Gastrocnemius medialis (tissue), 4 donors: ENCODE results near the gene PRIM2. TPM values are rescaled to one million over a fixed set of nuclear protein-coding genes. Genes with fewer than 3 reads are reported as not detected.
"Not testable (repeated sequence)": the region's sequence is repeated elsewhere in the genome, so short reads cannot be mapped to it uniquely, and the experiment has no call there.

ENCODE experiments used
- ATAC-seq, 2 donors: fragments of 150-250 bp; one replicate each; pipeline ENCODE4 v1.9.1; 2016
- DNase-seq, 2 donors: peaks; one replicate each; pipeline ENCODE4 v3.0.0-alpha.2; 2019
- H3K27ac ChIP-seq, 4 donors: fragments of 200-600 bp; sonication (generic); 1 replicate in 1 of 4; 2 replicates in 3 of 4; pipeline ENCODE4 v1.5.1; 2016 to 2018; ENCODE audit warnings: mild to moderate bottlenecking in 2 of 4, moderate library complexity in 1 of 4
- H3K27me3 ChIP-seq, 3 donors: fragments of 200-600 bp; sonication (generic) in 2 of 3; 1 replicate in 1 of 3; 2 replicates in 2 of 3; pipeline versions ENCODE4 v1.5.1 to v1.6.0; 2016 to 2019; ENCODE audit warnings: mild to moderate bottlenecking in 1 of 3, moderate library complexity in 1 of 3
- H3K36me3 ChIP-seq, 2 donors: fragments of 200-600 bp; sonication (generic) in 1 of 2; one replicate each; pipeline ENCODE4 v1.5.1; 2017 to 2018
- H3K4me1 ChIP-seq, 2 donors: fragments of 200-600 bp; sonication (generic) in 1 of 2; one replicate each; pipeline ENCODE4 v1.5.1; 2016 to 2017; ENCODE audit warnings: mild to moderate bottlenecking in 2 of 2
- H3K4me3 ChIP-seq, 4 donors: fragments of 200-600 bp; sonication (generic) in 3 of 4; 1 replicate in 1 of 4; 2 replicates in 3 of 4; pipeline ENCODE4 v1.5.1; 2016 to 2019; ENCODE audit warnings: mild to moderate bottlenecking in 2 of 4
- H3K9me3 ChIP-seq, 3 donors: fragments of 200-600 bp; sonication (generic) in 2 of 3; 1 replicate in 1 of 3; 2 replicates in 2 of 3; pipeline ENCODE4 v1.5.1; 2016 to 2019
- in situ Hi-C, 4 donors: fragments of 200-750 bp; cut with MboI; loops; one replicate each; pipeline versions ENCODE4 v1.15.0 to v1.8.0; 2017; ENCODE audit warnings: low sequenced_read_pairs in 4 of 4
- intact Hi-C: fragments of 100-400 bp; cut with DNase I; formaldehyde crosslinking; loops from one replicate; pipeline ENCODE4 v1.15.1; 2023; ENCODE audit warnings: low total_unique reads
- total RNA-seq, 4 donors: library from RNA; depleted of rRNA; stranded (reverse); fragments of >200 nt; gene quantifications; one replicate each; pipeline versions ENCODE4 v1.1.0 to v1.2.3, GENCODE V29; 2016

Gene PRIM2
- total RNA-seq, 4 donors from 2014 or later: 1.9 to 4.8 (median 3.8) TPM

- H3K27ac ChIP-seq, H3K36me3 ChIP-seq, intact Hi-C loops, DNase-seq, H3K4me1 ChIP-seq, H3K4me3 ChIP-seq, H3K27me3 ChIP-seq, H3K9me3 ChIP-seq, in situ Hi-C loops, ATAC-seq: not testable (repeated sequence)
Measured at GRCh38 chr6:57365076-57365583, 47.7 kb downstream of the PRIM2 start.

- H3K4me3 ChIP-seq, ATAC-seq, H3K36me3 ChIP-seq, H3K9me3 ChIP-seq, intact Hi-C loops, DNase-seq, H3K27ac ChIP-seq, H3K4me1 ChIP-seq, in situ Hi-C loops, H3K27me3 ChIP-seq: not testable (repeated sequence)
Measured at GRCh38 chr6:57368965-57369731, 51.7 kb downstream of the PRIM2 start.

GRCh38 chr6:57371779-57372178, 54.3 kb downstream of the PRIM2 start:
- H3K4me1 ChIP-seq, H3K36me3 ChIP-seq, in situ Hi-C loops, DNase-seq, H3K27me3 ChIP-seq, H3K9me3 ChIP-seq, H3K27ac ChIP-seq, ATAC-seq, intact Hi-C loops, H3K4me3 ChIP-seq: not testable (repeated sequence)

- H3K4me3 ChIP-seq, in situ Hi-C loops, H3K27ac ChIP-seq, intact Hi-C loops, H3K36me3 ChIP-seq, H3K9me3 ChIP-seq, H3K4me1 ChIP-seq, DNase-seq, H3K27me3 ChIP-seq, ATAC-seq: not testable (repeated sequence)
Measured at GRCh38 chr6:57374764-57375163, 57.3 kb downstream of the PRIM2 start.

GRCh38 chr6:57376083-57376482, 58.7 kb downstream of the PRIM2 start:
- H3K36me3 ChIP-seq, DNase-seq, in situ Hi-C loops, H3K27me3 ChIP-seq, H3K27ac ChIP-seq, H3K4me3 ChIP-seq, intact Hi-C loops, H3K4me1 ChIP-seq, ATAC-seq, H3K9me3 ChIP-seq: not testable (repeated sequence)

GRCh38 chr6:57389038-57389592, 71.7 kb downstream of the PRIM2 start:
- H3K9me3 ChIP-seq, in situ Hi-C loops, H3K36me3 ChIP-seq, ATAC-seq, H3K27ac ChIP-seq, H3K4me3 ChIP-seq, DNase-seq, H3K27me3 ChIP-seq, intact Hi-C loops, H3K4me1 ChIP-seq: not testable (repeated sequence)

- H3K27ac ChIP-seq, intact Hi-C loops, ATAC-seq, H3K36me3 ChIP-seq, H3K9me3 ChIP-seq, H3K4me3 ChIP-seq, DNase-seq, H3K27me3 ChIP-seq, in situ Hi-C loops, H3K4me1 ChIP-seq: not testable (repeated sequence)
Measured at GRCh38 chr6:57390818-57391217, 73.4 kb downstream of the PRIM2 start.

- H3K4me1 ChIP-seq, in situ Hi-C loops, DNase-seq, ATAC-seq, H3K4me3 ChIP-seq, H3K36me3 ChIP-seq, intact Hi-C loops, H3K27me3 ChIP-seq, H3K27ac ChIP-seq, H3K9me3 ChIP-seq: not testable (repeated sequence)
Measured at GRCh38 chr6:57392047-57392446, 74.6 kb downstream of the PRIM2 start.

GRCh38 chr6:57419341-57419740, 101.9 kb downstream of the PRIM2 start:
- intact Hi-C loops, H3K36me3 ChIP-seq, H3K9me3 ChIP-seq, H3K4me3 ChIP-seq, DNase-seq, ATAC-seq, H3K4me1 ChIP-seq, H3K27ac ChIP-seq, H3K27me3 ChIP-seq, in situ Hi-C loops: not testable (repeated sequence)
